Endothelial cell of umbilical vein (primary cell): Measurements from ENCODE around the gene IFI6. TPM values are rescaled to one million over a fixed set of nuclear protein-coding genes. Genes with fewer than 3 reads are reported as not detected.

Experiments used
- BruUV-seq: library from RNA; stranded (reverse); fragments of 400-500 nt; replicated peaks from 2 replicates; lab custom pipeline; 2021; lab: Mats Ljungman, UMichigan
- CTCF ChIA-PET: fragments of 300-600, 350-600 bp; sonication (Branson Sonifier 250); formaldehyde crosslinking; loops from one replicate; lab custom pipeline; 2021; ENCODE audit warnings: antibody characterized with exemption, inconsistent platforms; lab: Charles Lee
- POLR2A ChIA-PET: fragments of 300-600, 350-600 bp; sonication (Branson Sonifier 250); formaldehyde crosslinking; loops from one replicate; lab custom pipeline; 2021; ENCODE audit warnings: antibody characterized with exemption, inconsistent platforms; lab: Charles Lee
- DNase-seq: peaks from one replicate; pipeline ENCODE4 v3.0.0-alpha.2; 2011; ENCODE audit warnings: low read depth, low spot score
- FAIRE-seq: peaks from 2 replicates; lab custom pipeline; 2011; peaks lifted over from hg19 to GRCh38; lab: Jason Lieb, UNC
- H2AFZ ChIP-seq: 2 replicates; pipeline ENCODE4 v1.6.0; 2012; ENCODE audit warnings: low read depth, low read length, control low read depth, inconsistent platforms
- H3K27ac ChIP-seq: 2 replicates; pipeline ENCODE4 v1.5.1; 2011; ENCODE audit warnings: low read depth, mild to moderate bottlenecking, control low read depth, low read length, moderate library complexity; ENCODE audit not compliant: insufficient read depth
- H3K27me3 ChIP-seq, 2 experiments: 2 replicates each; pipeline versions ENCODE4 v1.6.0 to v1.6.1; 2011; ENCODE audit warnings: low read length in 2 of 2, mixed read lengths in 1 of 2; ENCODE audit not compliant: control insufficient read depth in 2 of 2, insufficient read depth in 2 of 2
- H3K36me3 ChIP-seq, 2 experiments: 2 replicates in 1 of 2; 3 replicates in 1 of 2; pipeline ENCODE4 v1.5.1; 2011; ENCODE audit warnings: low read length in 2 of 2, mild to moderate bottlenecking in 1 of 2, moderate library complexity in 1 of 2; ENCODE audit not compliant: control insufficient read depth in 2 of 2, insufficient read depth in 2 of 2; ENCODE audit errors: extremely low read depth in 1 of 2
- H3K4me1 ChIP-seq: 3 replicates; pipeline ENCODE4 v1.5.1; 2011; ENCODE audit warnings: mild to moderate bottlenecking, low read length; ENCODE audit not compliant: control insufficient read depth, insufficient read depth; ENCODE audit errors: extremely low read depth
- H3K4me2 ChIP-seq: 2 replicates; pipeline ENCODE4 v1.6.1; 2011; ENCODE audit warnings: low read length, control low read depth, mixed read lengths; ENCODE audit not compliant: insufficient read depth
- H3K4me3 ChIP-seq, 3 experiments: fragments of 200-600 bp in 1 of 3; sonication (generic), shearing (Covaris generic) in 1 of 3; replicated peaks in 1 of 3; 2 replicates each; pipeline ENCODE4 v1.5.1; 2011 to 2016; ENCODE audit warnings: control low read depth in 3 of 3, low read length in 3 of 3, mild to moderate bottlenecking in 2 of 3, inconsistent platforms in 1 of 3, low read depth in 1 of 3, moderate library complexity in 1 of 3; ENCODE audit not compliant: insufficient read depth in 1 of 3
- H3K79me2 ChIP-seq: 2 replicates; pipeline ENCODE4 v1.6.0; 2012; ENCODE audit warnings: low read length, inconsistent platforms; ENCODE audit not compliant: control insufficient read depth, insufficient read depth
- H3K9ac ChIP-seq: replicated peaks from 2 replicates; pipeline ENCODE3; 2011; ENCODE audit warnings: low read length, control low read depth; ENCODE audit not compliant: insufficient read depth; ENCODE audit errors: extremely low read depth
- H3K9me1 ChIP-seq: replicated peaks from 3 replicates; pipeline ENCODE4 v1.6.0; 2011; ENCODE audit warnings: mild to moderate bottlenecking, low read length; ENCODE audit not compliant: control insufficient read depth, insufficient read depth; ENCODE audit errors: extremely low read depth
- H3K9me3 ChIP-seq: replicated peaks from 2 replicates; pipeline ENCODE4 v1.5.1; 2012; ENCODE audit warnings: low read length, inconsistent platforms; ENCODE audit not compliant: control insufficient read depth, insufficient read depth
- H4K20me1 ChIP-seq: replicated peaks from 2 replicates; pipeline ENCODE3; 2011; ENCODE audit warnings: mild to moderate bottlenecking, low read length; ENCODE audit not compliant: control insufficient read depth, insufficient read depth; ENCODE audit errors: extremely low read depth
- EZH2 ChIP-seq: IDR thresholded peaks from 2 replicates; pipeline ENCODE4 v1.6.1; 2012; ENCODE audit warnings: borderline replicate concordance, low read depth, mild to moderate bottlenecking, moderate library complexity, low read length, inconsistent platforms; ENCODE audit not compliant: severe bottlenecking
- FOS ChIP-seq: IDR thresholded peaks from 2 replicates; pipeline ENCODE4 v1.6.1; 2011; ENCODE audit warnings: mild to moderate bottlenecking, low read length, moderate library complexity, borderline replicate concordance; ENCODE audit not compliant: insufficient read depth
- GATA2 ChIP-seq: IDR thresholded peaks from 2 replicates; pipeline ENCODE4 v1.7.0; 2011; ENCODE audit warnings: low read depth, mild to moderate bottlenecking, moderate library complexity, mixed read lengths, low read length; ENCODE audit not compliant: insufficient read length, insufficient read depth
- JUN ChIP-seq: IDR thresholded peaks from 2 replicates; pipeline ENCODE4 v1.6.1; 2011; ENCODE audit warnings: borderline replicate concordance, low read depth; ENCODE audit not compliant: insufficient read length, insufficient read depth
- MAX ChIP-seq: IDR thresholded peaks from 2 replicates; pipeline ENCODE4 v1.6.1; 2011; ENCODE audit not compliant: insufficient read depth, insufficient read length
- MYC ChIP-seq: IDR thresholded peaks from one replicate; pipeline ENCODE4 v1.6.1; 2011; ENCODE audit warnings: mild to moderate bottlenecking, low read depth, low read length
- POLR2A ChIP-seq: IDR thresholded peaks from 2 replicates; pipeline ENCODE4 v1.6.1; 2012; ENCODE audit warnings: low read depth, mild to moderate bottlenecking, control low read depth, low read length
- POLR2AphosphoS5 ChIP-seq: IDR thresholded peaks from 2 replicates; pipeline ENCODE4 v1.6.1; 2012; ENCODE audit warnings: low read depth, mild to moderate bottlenecking, control low read depth, low read length, moderate library complexity; ENCODE audit not compliant: insufficient read depth
- dilution Hi-C: fragments of 300-500 bp; cut with MboI; formaldehyde crosslinking; loops from one replicate; pipeline ENCODE4 v1.15.0; 2019; ENCODE audit warnings: low sequenced_read_pairs; ENCODE audit not compliant: extremely low pct_ligation_motif_present
- intact Hi-C: fragments of 100-400 bp; cut with micrococcal nuclease; formaldehyde crosslinking; loops from one replicate; pipeline ENCODE4 v1.10.0; 2022
- polyA plus RNA-seq, 4 experiments: library from polyadenylated mRNA; depleted of rRNA in 3 of 4; stranded (reverse) in 3 of 4; unstranded in 1 of 4; fragments of >200 nt; gene quantifications; 2 replicates each; pipeline versions ENCODE4 v1.2.1 to v1.2.3, GENCODE V29; 2011 to 2012; ENCODE audit warnings: missing spikeins in 1 of 4
- total RNA-seq: library from RNA; stranded (reverse); gene quantifications from 2 replicates; pipeline ENCODE4 v1.2.3, GENCODE V29; 2021
- TF ChIP-seq, protein P1 (sequence below), 2 donors: IDR thresholded peaks; 1 replicate in 1 of 2; 2 replicates in 1 of 2; pipeline ENCODE4 v1.5.1; 2011; ENCODE audit warnings: low read length in 2 of 2, mild to moderate bottlenecking in 2 of 2, moderate library complexity in 2 of 2, control low read depth in 1 of 2, inconsistent platforms in 1 of 2, low read depth in 1 of 2; ENCODE audit not compliant: insufficient read depth in 1 of 2; ENCODE audit errors: extremely low read depth in 1 of 2

Gene IFI6
- total and polyA plus RNA-seq, 2 donors (not counting 3 experiments of a cell fraction or from before 2014, with no cell fraction given), result 28.4 to 47.9 TPM

DNA sequence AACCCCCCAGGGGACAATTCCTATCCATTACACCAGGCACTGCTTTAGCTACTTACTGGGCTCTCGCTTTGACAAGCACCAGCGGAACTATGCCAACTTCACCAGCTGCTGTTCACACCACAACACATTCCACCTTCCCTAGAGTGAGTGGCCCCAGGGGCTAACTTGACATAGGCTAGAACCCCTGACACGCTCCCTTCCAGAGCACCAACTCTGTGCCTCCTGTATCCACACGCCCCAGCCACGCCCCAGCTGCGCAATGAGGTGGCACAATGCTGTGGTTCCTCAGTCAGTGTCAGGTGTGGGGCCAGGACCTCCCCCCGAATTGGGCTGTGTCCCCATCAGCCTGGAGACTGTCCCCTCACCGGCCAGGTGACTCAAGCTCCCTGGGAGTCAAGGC is 25.3 kb downstream of the IFI6 start:
- Histone ChIP-seq H3K27ac (no peak overlapping the region), H3K27me3 (no peaks in the 10 kb centered on the region), H3K4me3 (no peak overlapping the region), H3K4me2 (no peak overlapping the region), H3K9me1 (no peaks in the 10 kb centered on the region), H3K79me2 (no peaks in the 10 kb centered on the region), H4K20me1 (no peaks in the 10 kb centered on the region), H3K36me3 (no peaks in the 10 kb centered on the region), H2AFZ (no peak overlapping the region), H3K4me1 (no peaks in the 10 kb centered on the region), H3K9me3 (no peaks in the 10 kb centered on the region), H3K9ac (no peak overlapping the region)
- dilution Hi-C loops, result no loop called here
- no peak for FAIRE-seq
- POLR2A ChIA-PET, result no interaction called here
- intact Hi-C loops, result no loop called here
- no TSS peak for BruUV-seq
- no peak for DNase-seq
- no peak for TF ChIP-seq POLR2AphosphoS5
- no peak for TF ChIP-seq GATA2
- TF ChIP-seq EZH2, result no peak
- no peak for TF ChIP-seq MAX
- TF ChIP-seq POLR2A, result no peak
- TF ChIP-seq, protein P1, sequence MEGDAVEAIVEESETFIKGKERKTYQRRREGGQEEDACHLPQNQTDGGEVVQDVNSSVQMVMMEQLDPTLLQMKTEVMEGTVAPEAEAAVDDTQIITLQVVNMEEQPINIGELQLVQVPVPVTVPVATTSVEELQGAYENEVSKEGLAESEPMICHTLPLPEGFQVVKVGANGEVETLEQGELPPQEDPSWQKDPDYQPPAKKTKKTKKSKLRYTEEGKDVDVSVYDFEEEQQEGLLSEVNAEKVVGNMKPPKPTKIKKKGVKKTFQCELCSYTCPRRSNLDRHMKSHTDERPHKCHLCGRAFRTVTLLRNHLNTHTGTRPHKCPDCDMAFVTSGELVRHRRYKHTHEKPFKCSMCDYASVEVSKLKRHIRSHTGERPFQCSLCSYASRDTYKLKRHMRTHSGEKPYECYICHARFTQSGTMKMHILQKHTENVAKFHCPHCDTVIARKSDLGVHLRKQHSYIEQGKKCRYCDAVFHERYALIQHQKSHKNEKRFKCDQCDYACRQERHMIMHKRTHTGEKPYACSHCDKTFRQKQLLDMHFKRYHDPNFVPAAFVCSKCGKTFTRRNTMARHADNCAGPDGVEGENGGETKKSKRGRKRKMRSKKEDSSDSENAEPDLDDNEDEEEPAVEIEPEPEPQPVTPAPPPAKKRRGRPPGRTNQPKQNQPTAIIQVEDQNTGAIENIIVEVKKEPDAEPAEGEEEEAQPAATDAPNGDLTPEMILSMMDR (IDR thresholded peaks at IDR 0.05; ENCODE audit: extremely low read depth in 1 of 2, insufficient read depth in 1 of 2, low read depth in 1 of 2, low read length in 2 of 2), result no peak
- TF ChIP-seq JUN, result no peak
- TF ChIP-seq FOS, result no peak
- no peak for TF ChIP-seq MYC
- CTCF ChIA-PET, result interaction anchor here (0.9 to 1.3 kb wide), 3 partner anchors 16 to 40 kb away, joined by 3 to 5 read pairs (median 4); no protein-coding TSS in a partner anchor
